ENCODE data around the gene LDLRAP1.

LDLRAP1 gene

DNA sequence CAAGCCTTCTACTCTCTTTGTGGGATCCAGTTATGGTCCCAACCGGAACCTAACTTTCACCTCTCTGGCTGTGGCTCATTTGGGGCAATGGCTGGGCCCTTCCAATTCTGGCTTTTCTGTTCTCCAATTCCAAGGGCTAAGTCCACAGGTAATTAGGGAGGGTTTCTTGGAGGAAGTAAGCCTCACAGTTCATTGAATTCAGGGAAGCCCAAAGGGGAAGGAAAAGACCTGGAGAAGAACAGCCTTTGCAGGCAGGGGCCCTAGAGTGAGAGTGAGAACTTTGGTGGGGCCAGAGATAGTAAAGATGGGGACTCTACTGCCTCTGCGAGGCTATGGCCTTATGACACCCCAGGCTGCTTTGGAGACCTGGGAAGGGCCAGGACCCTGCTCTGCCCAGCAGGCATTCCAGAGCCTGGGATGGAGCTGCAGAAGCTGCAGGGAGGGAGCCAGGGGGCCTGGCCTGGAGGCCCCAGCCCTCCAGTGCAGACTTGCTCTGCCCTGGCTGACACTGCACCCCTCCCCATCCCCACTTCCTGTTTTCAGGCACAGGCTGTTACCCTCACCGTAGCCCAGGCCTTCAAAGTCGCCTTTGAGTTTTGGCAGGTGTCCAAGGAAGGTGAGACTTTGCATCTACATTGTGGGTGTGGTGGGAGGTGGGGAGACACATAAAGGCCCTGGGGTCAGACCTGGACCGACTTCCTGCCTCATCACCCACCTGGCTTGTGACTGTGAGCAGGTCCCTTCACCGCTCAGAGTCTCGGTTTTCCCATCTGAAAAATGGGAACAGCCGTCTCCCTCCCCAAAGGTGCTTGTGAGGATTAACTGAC lies 18.9 kb downstream of the LDLRAP1 start:
- H3K4me3 ChIP-seq (ENCODE audit: low read depth, low read length), result no peak overlapping the region
- TF ChIP-seq, protein P1, sequence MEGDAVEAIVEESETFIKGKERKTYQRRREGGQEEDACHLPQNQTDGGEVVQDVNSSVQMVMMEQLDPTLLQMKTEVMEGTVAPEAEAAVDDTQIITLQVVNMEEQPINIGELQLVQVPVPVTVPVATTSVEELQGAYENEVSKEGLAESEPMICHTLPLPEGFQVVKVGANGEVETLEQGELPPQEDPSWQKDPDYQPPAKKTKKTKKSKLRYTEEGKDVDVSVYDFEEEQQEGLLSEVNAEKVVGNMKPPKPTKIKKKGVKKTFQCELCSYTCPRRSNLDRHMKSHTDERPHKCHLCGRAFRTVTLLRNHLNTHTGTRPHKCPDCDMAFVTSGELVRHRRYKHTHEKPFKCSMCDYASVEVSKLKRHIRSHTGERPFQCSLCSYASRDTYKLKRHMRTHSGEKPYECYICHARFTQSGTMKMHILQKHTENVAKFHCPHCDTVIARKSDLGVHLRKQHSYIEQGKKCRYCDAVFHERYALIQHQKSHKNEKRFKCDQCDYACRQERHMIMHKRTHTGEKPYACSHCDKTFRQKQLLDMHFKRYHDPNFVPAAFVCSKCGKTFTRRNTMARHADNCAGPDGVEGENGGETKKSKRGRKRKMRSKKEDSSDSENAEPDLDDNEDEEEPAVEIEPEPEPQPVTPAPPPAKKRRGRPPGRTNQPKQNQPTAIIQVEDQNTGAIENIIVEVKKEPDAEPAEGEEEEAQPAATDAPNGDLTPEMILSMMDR (IDR thresholded peaks at IDR 0.05; ENCODE audit: insufficient read depth, low read length, missing control alignments), result no peak
- ChIA-PET POLR2A (no interaction called here), CTCF (no interaction called here)
- DNase-seq (ENCODE audit: low read depth, low spot score), result no peak

GRCh38 chr1:25562928-25563283 lies 19.5 kb downstream of the LDLRAP1 start:
- no peak overlapping the region for H3K4me3 ChIP-seq (ENCODE audit: low read depth, low read length)
- POLR2A ChIA-PET, result no interaction called here
- CTCF ChIA-PET, result no interaction called here
- TF ChIP-seq, protein P1 (IDR thresholded peaks at IDR 0.05; ENCODE audit: insufficient read depth, low read length, missing control alignments), result no peak
- no peak for DNase-seq (ENCODE audit: low read depth, low spot score)

GRCh38 chr1:25563330-25564215 lies 20.2 kb downstream of the LDLRAP1 start:
- TF ChIP-seq, protein P1 (IDR thresholded peaks at IDR 0.05; ENCODE audit: insufficient read depth, low read length, missing control alignments), result no peak
- H3K4me3 ChIP-seq (ENCODE audit: low read depth, low read length), result no peak overlapping the region
- CTCF ChIA-PET, result no interaction called here
- DNase-seq (ENCODE audit: low read depth, low spot score), result no peak
- POLR2A ChIA-PET, result no interaction called here

DNA sequence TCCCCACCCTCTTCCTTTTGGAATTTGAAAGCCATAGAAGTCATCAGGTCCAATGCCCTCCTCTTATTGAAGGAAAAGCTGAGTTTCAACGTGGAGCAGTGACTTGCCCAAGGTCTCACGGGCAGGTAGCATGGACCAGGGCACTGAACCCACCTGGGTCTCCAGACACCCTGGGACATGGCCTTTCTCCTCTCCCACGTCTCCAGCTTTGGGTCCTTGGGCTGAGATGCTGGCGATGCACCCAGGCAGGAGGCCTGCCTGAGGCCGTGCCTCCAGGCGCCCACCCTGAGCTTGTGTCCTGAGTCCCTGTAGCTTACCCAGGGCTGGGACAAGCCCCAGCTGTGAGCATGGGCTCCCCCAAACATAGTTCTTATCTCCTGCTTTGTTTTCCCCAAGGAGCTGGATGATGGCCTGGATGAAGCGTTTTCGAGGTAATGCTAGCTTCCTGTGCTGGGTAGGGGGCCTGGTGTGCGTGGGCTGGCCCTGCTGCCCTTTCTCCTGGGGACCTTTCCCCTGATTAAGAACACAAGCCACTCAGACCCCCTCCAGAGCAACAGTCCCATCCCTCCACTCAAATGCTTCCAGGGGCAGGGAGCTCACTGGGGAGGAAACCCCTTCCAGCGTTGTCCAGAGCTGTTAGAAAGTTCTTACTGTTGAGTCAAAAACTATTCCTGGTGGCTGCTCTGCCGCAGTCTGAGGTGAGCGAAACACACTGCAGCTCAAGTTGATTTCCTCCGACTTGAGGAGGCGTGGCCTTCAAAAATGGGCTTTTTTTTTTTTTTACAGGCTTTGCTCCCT lies 21.6 kb downstream of the LDLRAP1 start:
- POLR2A ChIA-PET, result interaction anchor here (0.6 kb wide), 1 partner anchor 115 kb away, joined by 3 read pairs; no protein-coding TSS in a partner anchor
- no peak overlapping the region for H3K4me3 ChIP-seq (ENCODE audit: low read depth, low read length)
- CTCF ChIA-PET, result interaction anchor here (0.7 to 3.4 kb wide), 5 partner anchors 9 to 529 kb away, joined by 3 to 23 read pairs (median 3); partner anchors contain the start of gene LDLRAP1
- TF ChIP-seq, protein P1 (IDR thresholded peaks at IDR 0.05; ENCODE audit: insufficient read depth, low read length, missing control alignments), result no peak
- DNase-seq (ENCODE audit: low read depth, low spot score), result no peak

DNA sequence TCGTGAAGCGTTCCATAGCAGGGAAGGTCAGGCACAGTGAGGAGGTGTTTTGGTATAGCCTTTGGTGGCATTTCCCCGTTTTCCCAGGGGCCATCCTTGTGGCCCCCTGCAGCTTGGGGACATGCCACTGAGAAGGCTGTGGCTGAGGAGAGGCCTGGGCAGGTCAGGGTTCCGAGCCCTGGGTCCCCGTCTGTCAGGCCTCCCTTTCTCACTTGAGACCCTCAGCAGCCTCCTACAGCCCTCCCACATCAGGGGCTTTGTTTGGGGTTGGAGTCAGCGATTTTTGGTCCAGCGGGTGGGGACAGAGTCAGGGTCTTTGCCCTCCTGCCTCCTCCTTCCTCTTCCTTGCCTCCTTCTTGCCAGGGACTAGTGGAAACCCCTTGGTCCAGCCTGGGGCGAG lies 22.2 kb downstream of the LDLRAP1 start:
- TF ChIP-seq, protein P1 (IDR thresholded peaks at IDR 0.05; ENCODE audit: insufficient read depth, low read length, missing control alignments), result no peak
- DNase-seq (ENCODE audit: low read depth, low spot score), result no peak
- CTCF ChIA-PET, result interaction anchor here (0.7 to 3.4 kb wide), 7 partner anchors 9 to 529 kb away, joined by 3 to 23 read pairs (median 3); partner anchors contain the start of gene LDLRAP1
- POLR2A ChIA-PET, result no interaction called here
- no peak overlapping the region for H3K4me3 ChIP-seq (ENCODE audit: low read depth, low read length)
